SK-N-SH (cell line): Measurements from ENCODE around the gene KDM1A. TPM values are rescaled to one million over a fixed set of nuclear protein-coding genes. Genes with fewer than 3 reads are reported as not detected.

Experiments used
- CTCF ChIA-PET: fragments of 300-600, 350-600 bp; formaldehyde crosslinking; extraction: SDS; loops from one replicate; lab custom pipeline; 2021; lab: Yijun Ruan, JAX
- POLR2A ChIA-PET: fragments of 350-600 bp; sonication (Branson Sonifier 250); formaldehyde crosslinking; extraction: SDS; loops from one replicate; lab custom pipeline; 2020; ENCODE audit warnings: antibody characterized with exemption, inconsistent platforms; lab: Yijun Ruan, JAX
- DNase-seq: peaks from one replicate; pipeline ENCODE4 v3.0.0; 2012
- H2AFZ ChIP-seq: fragments of 200-600 bp; sonication (generic); 2 replicates; pipeline ENCODE4 v1.8.1; 2016; ENCODE audit warnings: antibody characterized with exemption, mild to moderate bottlenecking, low read depth
- H3F3A ChIP-seq: fragments of 200-600 bp; sonication (generic); replicated peaks from 2 replicates; pipeline ENCODE3; 2016; ENCODE audit warnings: antibody characterized with exemption, mild to moderate bottlenecking; ENCODE audit not compliant: insufficient read depth
- H3K27ac ChIP-seq, 2 experiments: fragments of 200-500 bp in 1 of 2; fragments of 200-600 bp in 1 of 2; sonication (Bioruptor generic) in 1 of 2; sonication (generic), shearing (Covaris generic) in 1 of 2; 2 replicates each; pipeline versions ENCODE4 v1.5.1 to v1.6.1; 2014 to 2016; ENCODE audit warnings: low read depth in 2 of 2, inconsistent platforms in 1 of 2, low read length in 1 of 2, mild to moderate bottlenecking in 1 of 2, mixed read lengths in 1 of 2
- H3K27me3 ChIP-seq: fragments of 200-600 bp; sonication (generic), shearing (Covaris generic); 2 replicates; pipeline ENCODE4 v1.6.1; 2016; ENCODE audit warnings: mixed run types; ENCODE audit not compliant: insufficient read depth
- H3K36me3 ChIP-seq, 2 experiments: fragments of 200-500 bp in 1 of 2; fragments of 200-600 bp in 1 of 2; sonication (Bioruptor generic) in 1 of 2; sonication (generic) in 1 of 2; replicated peaks in 1 of 2; 2 replicates each; pipeline versions ENCODE3 to v1.5.1; 2014 to 2016; ENCODE audit warnings: low read length in 1 of 2, mild to moderate bottlenecking in 1 of 2; ENCODE audit not compliant: insufficient read depth in 2 of 2, control insufficient read depth in 1 of 2
- H3K4me1 ChIP-seq, 2 experiments: fragments of 200-500 bp in 1 of 2; fragments of 200-600 bp in 1 of 2; sonication (Bioruptor generic) in 1 of 2; sonication (generic), shearing (Covaris generic) in 1 of 2; 2 replicates each; pipeline versions ENCODE4 v1.5.1 to v1.6.1; 2014 to 2016; ENCODE audit warnings: low read depth in 1 of 2, low read length in 1 of 2, mixed run types in 1 of 2; ENCODE audit not compliant: insufficient read depth in 2 of 2, control insufficient read depth in 1 of 2
- H3K4me2 ChIP-seq: fragments of 200-600 bp; sonication (generic), shearing (Covaris generic); 2 replicates; pipeline ENCODE4 v1.6.1; 2017; ENCODE audit warnings: mixed run types
- H3K4me3 ChIP-seq, 2 experiments: fragments of 200-500 bp in 1 of 2; fragments of 200-600 bp in 1 of 2; sonication (Bioruptor generic) in 1 of 2; sonication (generic), shearing (Covaris generic) in 1 of 2; 2 replicates each; pipeline versions ENCODE4 v1.5.1 to v1.8.1; 2014 to 2016; ENCODE audit warnings: low read depth in 2 of 2, inconsistent platforms in 1 of 2, low read length in 1 of 2, mild to moderate bottlenecking in 1 of 2, mixed read lengths in 1 of 2, moderate library complexity in 1 of 2
- H3K79me2 ChIP-seq: fragments of 200-600 bp; sonication (generic); 2 replicates; pipeline ENCODE4 v1.8.1; 2017; ENCODE audit warnings: mild to moderate bottlenecking; ENCODE audit not compliant: insufficient read depth
- H3K9ac ChIP-seq: fragments of 200-600 bp; sonication (generic); 2 replicates; pipeline ENCODE4 v1.6.1; 2017; ENCODE audit warnings: mixed run types
- H3K9me2 ChIP-seq: fragments of 200-600 bp; sonication (generic); 2 replicates; pipeline ENCODE4 v1.6.1; 2017; ENCODE audit warnings: mixed run types
- H3K9me3 ChIP-seq: fragments of 200-600 bp; sonication (generic); 2 replicates; pipeline ENCODE4 v1.6.1; 2017; ENCODE audit warnings: mixed run types, mild to moderate bottlenecking, moderate library complexity
- H4K20me1 ChIP-seq: fragments of 200-600 bp; sonication (generic); 2 replicates; pipeline ENCODE4 v1.6.1; 2017; ENCODE audit warnings: mild to moderate bottlenecking, mixed run types; ENCODE audit not compliant: insufficient read depth
- CHD2 ChIP-seq: fragments of 150-350 bp; IDR thresholded peaks from 2 replicates; pipeline ENCODE4 v1.6.1; 2018; ENCODE audit warnings: low read length; ENCODE audit not compliant: partially characterized antibody
- CTCF ChIP-seq: fragments of 200-600 bp; sonication (generic); IDR thresholded peaks from 2 replicates; pipeline ENCODE4 v1.6.1; 2017; ENCODE audit warnings: antibody characterized with exemption, mild to moderate bottlenecking, moderate library complexity
- FOSL2 ChIP-seq: IDR thresholded peaks from 2 replicates; pipeline ENCODE4 v1.4.0; 2012; ENCODE audit warnings: low read depth, mild to moderate bottlenecking, moderate library complexity, borderline replicate concordance
- FOXM1 ChIP-seq: IDR thresholded peaks from 2 replicates; pipeline ENCODE4 v1.4.0; 2012; ENCODE audit warnings: low read depth, mild to moderate bottlenecking
- MXI1 ChIP-seq: IDR thresholded peaks from 2 replicates; pipeline ENCODE4 v1.6.1; 2012; ENCODE audit warnings: mild to moderate bottlenecking, low read depth, low read length, improper control_type of control experiment
- NFIC ChIP-seq: IDR thresholded peaks from 2 replicates; pipeline ENCODE4 v1.4.0; 2012; ENCODE audit warnings: borderline replicate concordance
- POLR2AphosphoS5 ChIP-seq: IDR thresholded peaks from 2 replicates; pipeline ENCODE4 v1.6.1; 2012; ENCODE audit warnings: low read depth, low read length
- RAD21 ChIP-seq: IDR thresholded peaks from 2 replicates; pipeline ENCODE4 v1.6.1; 2012; ENCODE audit warnings: mild to moderate bottlenecking, low read length
- RCOR1 ChIP-seq: fragments of 150-350 bp; IDR thresholded peaks from 2 replicates; pipeline ENCODE4 v1.6.1; 2017; ENCODE audit warnings: antibody characterized with exemption, low read length
- REST ChIP-seq: IDR thresholded peaks from 2 replicates; pipeline ENCODE4 v1.6.1; 2012; ENCODE audit warnings: mild to moderate bottlenecking, low read depth, low read length, moderate library complexity
- RXRA ChIP-seq: IDR thresholded peaks from 2 replicates; pipeline ENCODE4 v1.4.0; 2012; ENCODE audit warnings: low read depth, mild to moderate bottlenecking, borderline replicate concordance
- SIN3A ChIP-seq: IDR thresholded peaks from 2 replicates; pipeline ENCODE4 v1.6.1; 2012; ENCODE audit warnings: low read depth, mild to moderate bottlenecking, low read length, moderate library complexity, borderline replicate concordance
- YY1 ChIP-seq: IDR thresholded peaks from 2 replicates; pipeline ENCODE4 v1.4.0; 2012; ENCODE audit warnings: low read depth, mild to moderate bottlenecking
- WGBS: methylation state at CpG from one replicate; pipeline ENCODE4 v1.1.6; 2017; ENCODE audit warnings: low lambda C conversion rate; 5-methylcytosine and 5-hydroxymethylcytosine counted together
- polyA plus RNA-seq, 3 experiments: library from polyadenylated mRNA; depleted of rRNA; stranded (reverse); fragments of >200 nt; gene quantifications; 2 replicates each; pipeline ENCODE4 v1.2.3, GENCODE V29; 2012

The KDM1A gene
- polyA plus RNA-seq, 1 of the 3 experiments (the other 2 are of a cell fraction) = 71.0 TPM

- H3K9me2 ChIP-seq = no peaks in the 10 kb centered on the region
- peaks cover 6 to 27% of the 10 kb centered on the region in 2 experiments; a peak in 3 of 4 replicates for H3K4me1 ChIP-seq
- 33% methylated on average over 3 of the region's 4 CpGs for WGBS
- no peak overlapping the region for H2AFZ ChIP-seq
- no peaks in the 10 kb centered on the region for H3K27me3 ChIP-seq
- H3K9ac ChIP-seq = no peak overlapping the region
- H3K27ac ChIP-seq = peak overlapping the region; percentile 47 to 52; a peak in 3 of 4 replicates
- peak overlapping the region; percentile 12; the same call in 1 of the 2 replicates for H3K4me2 ChIP-seq
- H3K79me2 ChIP-seq = peaks cover 98% of the 10 kb centered on the region
- no peak for DNase-seq
- CTCF ChIA-PET = interaction anchor here (1.0 to 6.7 kb wide), 4 partner anchors 12 to 62 kb away, joined by 3 to 33 read pairs (median 3); no protein-coding TSS in a partner anchor
- H3K9me3 ChIP-seq = no peaks in the 10 kb centered on the region
- POLR2A ChIA-PET = no interaction called here
- H3K36me3 ChIP-seq = no peaks in the 10 kb centered on the region
- peak; percentile 9; the same call in 1 of the 2 replicates for TF ChIP-seq NFIC
- TF ChIP-seq FOXM1 = no peak
- H3F3A ChIP-seq = peaks cover 14% of the 10 kb centered on the region
- H3K4me3 ChIP-seq = no peak overlapping the region
- H4K20me1 ChIP-seq = peaks cover 37% of the 10 kb centered on the region
Measured at GRCh38 chr1:23122023-23122748, 102.9 kb downstream of the KDM1A start.

GRCh38 chr1:23122796-23123195 is 103.5 kb downstream of the KDM1A start:
- Histone ChIP-seq H3K9me3 (no peaks in the 10 kb centered on the region), H3F3A (peaks cover 14% of the 10 kb centered on the region), H3K9ac (no peak overlapping the region), H3K27me3 (no peaks in the 10 kb centered on the region), H3K36me3 (no peaks in the 10 kb centered on the region), H3K27ac (peak overlapping the region; percentile 47 to 52; a peak in 3 of 4 replicates), H3K4me1 (peaks cover 6 to 28% of the 10 kb centered on the region in 2 experiments; a peak in 3 of 4 replicates), H4K20me1 (peaks cover 37% of the 10 kb centered on the region), H3K9me2 (no peaks in the 10 kb centered on the region), H2AFZ (no peak overlapping the region), H3K79me2 (peaks cover 100% of the 10 kb centered on the region), H3K4me3 (no peak overlapping the region), H3K4me2 (peak overlapping the region; percentile 12; the same call in 1 of the 2 replicates)
- ChIA-PET POLR2A (no interaction called here), CTCF (interaction anchor here (0.7 to 6.7 kb wide), 5 partner anchors 11 to 62 kb away, joined by 3 to 33 read pairs (median 3); no protein-coding TSS in a partner anchor)
- WGBS = 94% methylated on average over 4 of the region's 4 CpGs
- TF ChIP-seq RCOR1 (no peak), SIN3A (no peak), REST (no peak), MXI1 (no peak), RAD21 (no peak), POLR2AphosphoS5 (no peak), RXRA (no peak), YY1 (no peak), CTCF (no peak), FOSL2 (no peak), CHD2 (no peak)
- no peak for DNase-seq
